ENCODE measurements around the gene MDP1.
A peak's percentile ranks its signal among the peaks of the same experiment; 100 is the strongest.

The MDP1 gene

GRCh38 chr14:24181371-24182077, 34.3 kb downstream of the MDP1 start:
- no peak for DNase-seq (ENCODE audit: low read depth in 3 of 3)

- no peak for DNase-seq (ENCODE audit: low read depth in 3 of 3)
These were observed 35.7 kb downstream of the MDP1 start for GRCh38 chr14:24179961-24180796.

- DNase-seq (ENCODE audit: low read depth in 3 of 3), result no peak
These were observed 36.4 kb downstream of the MDP1 start for GRCh38 chr14:24179294-24179960.

GRCh38 chr14:24178399-24179178, 37.3 kb downstream of the MDP1 start:
- DNase-seq (ENCODE audit: low read depth in 3 of 3), result no peak

- no peak for DNase-seq (ENCODE audit: low read depth in 3 of 3)
These were observed 38.0 kb downstream of the MDP1 start for GRCh38 chr14:24177891-24178290.

- DNase-seq (ENCODE audit: low read depth in 3 of 3), result no peak
These were observed 38.6 kb downstream of the MDP1 start for GRCh38 chr14:24177041-24177825.

GRCh38 chr14:24176599-24176998, 39.3 kb downstream of the MDP1 start:
- no peak for DNase-seq (ENCODE audit: low read depth in 3 of 3)

- no peak for DNase-seq (ENCODE audit: low read depth in 3 of 3)
These were observed 43.0 kb downstream of the MDP1 start for GRCh38 chr14:24172871-24173281.

- DNase-seq (ENCODE audit: low read depth in 3 of 3), result no peak
These were observed 43.5 kb downstream of the MDP1 start for GRCh38 chr14:24172261-24172860.

- DNase-seq (ENCODE audit: low read depth in 3 of 3), result peak; percentile 42 to 62 (median 46)
These were observed 44.2 kb downstream of the MDP1 start, which contains the start of gene REC8 for GRCh38 chr14:24171422-24172260. Gene REC8, plus strand, starts transcription at chr14:24172080. Its CDS starts 473 bp downstream, at chr14:24172553.

- DNase-seq (ENCODE audit: low read depth in 3 of 3), result no peak
These were observed 48.3 kb downstream of the MDP1 start for GRCh38 chr14:24167469-24168114.

GRCh38 chr14:24165785-24166184, 50.1 kb downstream of the MDP1 start:
- DNase-seq (ENCODE audit: low read depth in 3 of 3), result no peak

GRCh38 chr14:24164518-24164991, 51.3 kb downstream of the MDP1 start:
- DNase-seq (ENCODE audit: low read depth in 3 of 3), result no peak
